Lung (tissue), 12 donors: ENCODE results near the gene EBF3. TPM values are rescaled to one million over a fixed set of nuclear protein-coding genes. Genes with fewer than 3 reads are reported as not detected.

ENCODE experiments used
- ATAC-seq: fragments of 200-7000 bp; cut with Tn5 transposase; one replicate; pipeline ENCODE4 v1.9.1; 2020; ENCODE audit warnings: moderate number of reproducible peaks; ENCODE audit not compliant: insufficient read depth, low FRiP score
- DNase-seq, 3 donors: peaks; one replicate each; pipeline ENCODE4 v3.0.0-alpha.2; 2013 to 2017
- H3K27ac ChIP-seq, 2 donors: one replicate each; pipeline ENCODE4 v1.5.1; 2013; ENCODE audit warnings: mild to moderate bottlenecking in 2 of 2, moderate library complexity in 2 of 2, control low read depth in 1 of 2, inconsistent platforms in 1 of 2, low read depth in 1 of 2, low read length in 1 of 2
- H3K27me3 ChIP-seq, 3 donors: one replicate each; pipeline ENCODE4 v1.5.1; 2013; ENCODE audit warnings: low read length in 2 of 3; ENCODE audit not compliant: control insufficient read depth in 3 of 3, insufficient read depth in 3 of 3
- H3K36me3 ChIP-seq, 4 donors: one replicate each; pipeline ENCODE4 v1.5.1; 2013; ENCODE audit warnings: low read length in 4 of 4, mild to moderate bottlenecking in 1 of 4, moderate library complexity in 1 of 4; ENCODE audit not compliant: control insufficient read depth in 4 of 4, insufficient read depth in 4 of 4
- H3K4me1 ChIP-seq, 5 donors: one replicate each; pipeline ENCODE4 v1.5.1; 2013; ENCODE audit warnings: low read length in 5 of 5, mild to moderate bottlenecking in 2 of 5, moderate library complexity in 1 of 5; ENCODE audit not compliant: control insufficient read depth in 5 of 5, insufficient read depth in 5 of 5
- H3K4me3 ChIP-seq: one replicate; pipeline ENCODE4 v1.5.1; 2013; ENCODE audit warnings: mild to moderate bottlenecking, control low read depth, moderate library complexity
- H3K9ac ChIP-seq, 2 donors: one replicate each; pipeline ENCODE4 v1.5.1; 2013; ENCODE audit warnings: low read length in 2 of 2, control low read depth in 1 of 2; ENCODE audit not compliant: insufficient read depth in 1 of 2
- H3K9me3 ChIP-seq, 4 donors: one replicate each; pipeline ENCODE4 v1.5.1; 2013; ENCODE audit warnings: low read length in 3 of 4, mild to moderate bottlenecking in 1 of 4, moderate library complexity in 1 of 4; ENCODE audit not compliant: control insufficient read depth in 4 of 4, insufficient read depth in 3 of 4
- CTCF ChIP-seq: IDR thresholded peaks from 2 replicates; pipeline ENCODE4 v1.5.1; 2012; ENCODE audit warnings: mild to moderate bottlenecking; ENCODE audit errors: control extremely low read depth, extremely low read depth
- WGBS, 2 donors: extraction: QIAGEN DNeasy Blood & Tissue Kit; methylation state at CpG; one replicate each; pipeline ENCODE4 v1.1.7; 2013; 5-methylcytosine and 5-hydroxymethylcytosine counted together
- polyA plus RNA-seq, 2 donors: library from polyadenylated mRNA; stranded (reverse); fragments of 200-250 nt; gene quantifications; one replicate each; pipeline ENCODE4 v1.2.1, GENCODE V29; 2013
- total RNA-seq, 2 donors: library from RNA; depleted of rRNA in 1 of 2; stranded (reverse); fragments of >200 nt in 1 of 2; gene quantifications; one replicate each; pipeline ENCODE4 v1.2.1, GENCODE V29; 2014 to 2021
- donor health status: control.
- donor health status: control.
- donor health status: Bipolar disorder and iron deficiency.
- donor health status: healthy.
- donor health status: DM: yes; HTN: yes; CAD: no.

EBF3 gene
- total and polyA plus RNA-seq, 4 donors = 0.06 to 1.1 (median 0.08) TPM; not detected in 1

GRCh38 chr10:129895811-129896135 is 68.3 kb downstream of the EBF3 start:
- ATAC-seq = no peak
- WGBS, 2 donors = 95 to 97% methylated on average over 4 of the region's 4 CpGs
- Histone ChIP-seq H3K27me3 (peaks cover 11 to 62% (median 60%) of the 10 kb centered on the region in 3 donors), H3K36me3 (no peaks in the 10 kb centered on the region), H3K4me1 (peaks cover 0 to 17% (median 2%) of the 10 kb centered on the region in 5 donors), H3K4me3 (no peak overlapping the region), H3K27ac (no peak overlapping the region), H3K9ac (no peak overlapping the region), H3K9me3 (peaks cover 0 to 2% (median 0%) of the 10 kb centered on the region in 4 donors)
- TF ChIP-seq CTCF = no peak
- DNase-seq = no peak

GRCh38 chr10:129894698-129895097 is 69.4 kb downstream of the EBF3 start:
- Histone ChIP-seq H3K4me3 (no peak overlapping the region), H3K9ac (no peak overlapping the region), H3K9me3 (peaks cover 0 to 2% (median 0%) of the 10 kb centered on the region in 4 donors), H3K27ac (no peak overlapping the region), H3K27me3 (peaks cover 11 to 56% (median 55%) of the 10 kb centered on the region in 3 donors), H3K36me3 (no peaks in the 10 kb centered on the region), H3K4me1 (peaks cover 0 to 17% (median 2%) of the 10 kb centered on the region in 5 donors)
- DNase-seq (no peak), ATAC-seq (no peak)
- no peak for TF ChIP-seq CTCF
- WGBS, 2 donors = 81 to 89% methylated on average over 3 of the region's 3 CpGs

- ATAC-seq (no peak), DNase-seq (no peak)
- Histone ChIP-seq H3K9me3 (peaks cover 0 to 2% (median 0%) of the 10 kb centered on the region in 4 donors), H3K27me3 (peaks cover 8 to 44% (median 43%) of the 10 kb centered on the region in 3 donors), H3K27ac (no peak overlapping the region), H3K4me1 (peaks cover 0 to 4% (median 0%) of the 10 kb centered on the region in 5 donors), H3K36me3 (no peaks in the 10 kb centered on the region), H3K4me3 (no peak overlapping the region), H3K9ac (no peak overlapping the region)
- no peak for TF ChIP-seq CTCF
- 39 to 62% methylated on average over 20 of the region's 20 CpGs for WGBS, 2 donors
Measured at GRCh38 chr10:129893104-129894089, 70.7 kb downstream of the EBF3 start.
